Activated CD8-positive, alpha-beta T cell treated with anti-CD3 and anti-CD28 coated beads, Interleukin-2, amount 10 ng/mL, durations not matched to agents 7 days and 5 days (primary cell): Measurements from ENCODE around the gene KIF26A. TPM values are rescaled to one million over a fixed set of nuclear protein-coding genes. Genes with fewer than 3 reads are reported as not detected.
A peak's percentile ranks its signal among the peaks of the same experiment; 100 is the strongest.

Source experiments
- ATAC-seq: fragments of 150-1000 bp; cut with Tn5 transposase; one replicate; pipeline ENCODE4 v1.10.0; 2021; ENCODE audit warnings: moderate library complexity
- CTCF ChIA-PET: fragments of 350-600 bp; sonication (Branson Sonifier 250); formaldehyde crosslinking; loops from one replicate; lab custom pipeline; 2021; ENCODE audit warnings: antibody characterized with exemption; lab: Charles Lee
- POLR2A ChIA-PET: fragments of 350-600 bp; sonication (Branson Sonifier 250); formaldehyde crosslinking; loops from one replicate; lab custom pipeline; 2021; ENCODE audit warnings: antibody characterized with exemption; lab: Charles Lee
- DNase-seq: peaks from one replicate; pipeline ENCODE4 v3.0.0-alpha.2; 2020
- H3K27ac Mint-ChIP-seq: one replicate; pipeline ENCODE4 v1.8.0; 2021; ENCODE audit warnings: mild to moderate bottlenecking, mixed read lengths
- H3K27me3 Mint-ChIP-seq: one replicate; pipeline ENCODE4 v1.8.0; 2021; ENCODE audit warnings: low read depth, mixed read lengths
- H3K36me3 Mint-ChIP-seq: one replicate; pipeline ENCODE4 v1.8.0; 2021; ENCODE audit warnings: low read depth, mixed read lengths
- H3K4me1 Mint-ChIP-seq: one replicate; pipeline ENCODE4 v1.8.0; 2021; ENCODE audit warnings: low read depth, mixed read lengths
- H3K4me3 Mint-ChIP-seq: one replicate; pipeline ENCODE4 v1.8.0; 2021; ENCODE audit warnings: mild to moderate bottlenecking, mixed read lengths
- H3K9me3 Mint-ChIP-seq: one replicate; pipeline ENCODE4 v1.8.0; 2022; ENCODE audit warnings: mixed read lengths; ENCODE audit not compliant: insufficient read depth
- total RNA-seq, 2 experiments: library from RNA; stranded (reverse); gene quantifications; one replicate each; pipeline ENCODE4 v1.2.3, GENCODE V29; 2021

Gene KIF26A
- total RNA-seq, 2 experiments from 2014 or later = 0.26 TPM

GRCh38 chr14:104218361-104219180 is 80.2 kb downstream of the KIF26A start:
- ChIA-PET CTCF (no interaction called here), POLR2A (no interaction called here)
- no peak for ATAC-seq

GRCh38 chr14:104219731-104220214 is 81.4 kb downstream of the KIF26A start:
- no peak for DNase-seq
- Mint-ChIP-seq H3K27ac (no peak overlapping the region), H3K4me1 (peaks cover 2% of the 10 kb centered on the region), H3K9me3 (no peaks in the 10 kb centered on the region), H3K4me3 (no peak overlapping the region), H3K36me3 (no peaks in the 10 kb centered on the region), H3K27me3 (peaks cover 2% of the 10 kb centered on the region)
- ATAC-seq = no peak
- POLR2A ChIA-PET = no interaction called here
- CTCF ChIA-PET = no interaction called here

More at GRCh38 chr14:104218361-104219180, 80.2 kb downstream of the KIF26A start:
- Mint-ChIP-seq H3K27ac (no peak overlapping the region), H3K4me3 (no peak overlapping the region), H3K27me3 (no peaks in the 10 kb centered on the region), H3K36me3 (no peaks in the 10 kb centered on the region), H3K4me1 (no peaks in the 10 kb centered on the region), H3K9me3 (no peaks in the 10 kb centered on the region)
- DNase-seq = no peak

- H3K27ac Mint-ChIP-seq = no peak overlapping the region
These were observed 82.1 kb downstream of the KIF26A start for GRCh38 chr14:104220215-104221070.

GRCh38 chr14:104221071-104221625 is 82.8 kb downstream of the KIF26A start:
- Mint-ChIP-seq H3K4me1 (peaks cover 4% of the 10 kb centered on the region), H3K27ac (no peak overlapping the region), H3K9me3 (no peaks in the 10 kb centered on the region), H3K36me3 (no peaks in the 10 kb centered on the region), H3K27me3 (peaks cover 2% of the 10 kb centered on the region), H3K4me3 (no peak overlapping the region)
- DNase-seq (no peak), ATAC-seq (no peak)
- ChIA-PET POLR2A (no interaction called here), CTCF (no interaction called here)

More at GRCh38 chr14:104220215-104221070, 82.1 kb downstream of the KIF26A start:
- ATAC-seq (no peak), DNase-seq (no peak)
- ChIA-PET CTCF (no interaction called here), POLR2A (no interaction called here)
- Mint-ChIP-seq H3K27me3 (peaks cover 2% of the 10 kb centered on the region), H3K4me1 (peaks cover 4% of the 10 kb centered on the region), H3K36me3 (no peaks in the 10 kb centered on the region), H3K4me3 (no peak overlapping the region), H3K9me3 (no peaks in the 10 kb centered on the region)

GRCh38 chr14:104221636-104222369 is 83.4 kb downstream of the KIF26A start:
- H3K4me1 Mint-ChIP-seq = peaks cover 6% of the 10 kb centered on the region
- no peak for DNase-seq
- POLR2A ChIA-PET = no interaction called here

GRCh38 chr14:104222396-104223036 is 84.1 kb downstream of the KIF26A start:
- no peak overlapping the region for H3K4me3 Mint-ChIP-seq
- ATAC-seq (no peak), DNase-seq (no peak)
- no peak overlapping the region for H3K27ac Mint-ChIP-seq
- CTCF ChIA-PET = no interaction called here
- POLR2A ChIA-PET = no interaction called here
- peaks cover 2% of the 10 kb centered on the region for H3K27me3 Mint-ChIP-seq
- H3K36me3 Mint-ChIP-seq = no peaks in the 10 kb centered on the region
- peaks cover 13% of the 10 kb centered on the region for H3K4me1 Mint-ChIP-seq
- no peaks in the 10 kb centered on the region for H3K9me3 Mint-ChIP-seq

More at GRCh38 chr14:104221636-104222369, 83.4 kb downstream of the KIF26A start:
- H3K36me3 Mint-ChIP-seq = no peaks in the 10 kb centered on the region
- H3K27me3 Mint-ChIP-seq = peaks cover 2% of the 10 kb centered on the region
- peak; percentile 30 for ATAC-seq
- no peaks in the 10 kb centered on the region for H3K9me3 Mint-ChIP-seq
- CTCF ChIA-PET = no interaction called here
- H3K27ac Mint-ChIP-seq = no peak overlapping the region
- H3K4me3 Mint-ChIP-seq = no peak overlapping the region

GRCh38 chr14:104223101-104224041 is 85.0 kb downstream of the KIF26A start:
- no peak overlapping the region for H3K27ac Mint-ChIP-seq
- H3K9me3 Mint-ChIP-seq = no peaks in the 10 kb centered on the region
- CTCF ChIA-PET = no interaction called here
- H3K4me3 Mint-ChIP-seq = no peak overlapping the region
- H3K4me1 Mint-ChIP-seq = peaks cover 21% of the 10 kb centered on the region
- DNase-seq = no peak
- POLR2A ChIA-PET = no interaction called here
- peaks cover 2% of the 10 kb centered on the region for H3K27me3 Mint-ChIP-seq
- no peaks in the 10 kb centered on the region for H3K36me3 Mint-ChIP-seq
- ATAC-seq = no peak

- H3K4me3 Mint-ChIP-seq = no peak overlapping the region
- H3K36me3 Mint-ChIP-seq = no peaks in the 10 kb centered on the region
- DNase-seq (no peak), ATAC-seq (no peak)
- no peak overlapping the region for H3K27ac Mint-ChIP-seq
- CTCF ChIA-PET = no interaction called here
- no peaks in the 10 kb centered on the region for H3K9me3 Mint-ChIP-seq
- peaks cover 2% of the 10 kb centered on the region for H3K27me3 Mint-ChIP-seq
- POLR2A ChIA-PET = no interaction called here
- H3K4me1 Mint-ChIP-seq = peaks cover 27% of the 10 kb centered on the region
These were observed 85.7 kb downstream of the KIF26A start for GRCh38 chr14:104224131-104224505.

- Mint-ChIP-seq H3K4me1 (peaks cover 27% of the 10 kb centered on the region), H3K4me3 (no peak overlapping the region), H3K27ac (no peak overlapping the region), H3K9me3 (no peaks in the 10 kb centered on the region), H3K36me3 (no peaks in the 10 kb centered on the region), H3K27me3 (peaks cover 2% of the 10 kb centered on the region)
- DNase-seq = peak; percentile 33
- POLR2A ChIA-PET = no interaction called here
- no peak for ATAC-seq
- CTCF ChIA-PET = no interaction called here
These were observed 86.3 kb downstream of the KIF26A start for GRCh38 chr14:104224506-104225277.
